ENCODE results near the gene ADGRA1. TPM values are rescaled to one million over a fixed set of nuclear protein-coding genes. Genes with fewer than 3 reads are reported as not detected.

Gene ADGRA1
- total and polyA plus RNA-seq, 5 donors: 0.02 to 0.14 TPM; not detected in 3

- Histone ChIP-seq H3K9me3 (ENCODE audit: control insufficient read depth, low read length) (no peaks in the 10 kb centered on the region), H3K27me3 (ENCODE audit: control insufficient read depth, insufficient read depth) (no peaks in the 10 kb centered on the region), H3K27ac (ENCODE audit: low read length) (no peak overlapping the region), H3K4me3 (ENCODE audit: low read length) (peak overlapping the region; percentile 70), H3K4me1 (ENCODE audit: control insufficient read depth, insufficient read depth, low read length) (no peaks in the 10 kb centered on the region)
- ATAC-seq (no peak), DNase-seq (no peak)
- WGBS: 3% methylated on average over 29 of the region's 29 CpGs
- intact Hi-C loops (cut with DNase I): no loop called here
Observed at GRCh38 chr10:133160826-133161471, 73.2 kb downstream of the ADGRA1 start.

DNA sequence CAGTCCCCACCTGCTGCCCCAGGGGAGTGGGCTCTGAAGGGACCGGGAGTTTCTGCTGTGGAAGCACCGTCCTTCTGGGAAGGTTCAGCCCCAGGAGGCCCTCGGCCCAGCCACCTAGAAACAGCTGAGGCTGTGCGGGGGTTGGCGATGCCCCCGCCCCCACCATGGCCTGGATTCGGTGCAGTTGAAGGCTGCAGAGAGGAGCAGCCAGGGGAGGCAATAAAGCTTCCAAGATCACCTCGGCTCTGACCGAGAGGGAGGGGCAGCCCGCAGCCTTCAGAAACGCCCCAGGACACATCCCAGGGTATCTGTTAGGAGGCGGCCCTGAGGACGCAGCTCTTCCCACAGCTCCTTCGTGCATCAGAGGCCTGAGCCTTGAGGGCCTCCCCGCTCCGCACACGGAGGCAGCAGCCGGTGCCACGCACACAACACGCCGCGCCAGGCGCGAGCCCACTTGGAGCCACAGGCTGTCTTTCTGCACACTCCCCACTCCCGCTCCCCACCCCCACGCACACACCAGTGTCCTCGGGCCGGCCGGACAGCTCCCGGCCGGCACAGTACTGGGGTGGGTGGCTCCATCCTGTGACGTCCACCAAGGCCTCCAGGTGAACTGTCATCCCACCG, 73.9 kb downstream of the ADGRA1 start:
- WGBS: 49% methylated on average over 33 of the region's 33 CpGs
- ATAC-seq (no peak), DNase-seq (peak in 1 of 3 donors; percentile 42)
- H3K27ac ChIP-seq (ENCODE audit: low read length): no peak overlapping the region
- no peaks in the 10 kb centered on the region for H3K4me1 ChIP-seq (ENCODE audit: control insufficient read depth, insufficient read depth, low read length)
- intact Hi-C loops (cut with DNase I): no loop called here
- no peaks in the 10 kb centered on the region for H3K27me3 ChIP-seq (ENCODE audit: control insufficient read depth, insufficient read depth)
- H3K4me3 ChIP-seq (ENCODE audit: low read length): no peak overlapping the region
- no peaks in the 10 kb centered on the region for H3K9me3 ChIP-seq (ENCODE audit: control insufficient read depth, low read length)

GRCh38 chr10:133162178-133162909, 74.6 kb downstream of the ADGRA1 start:
- Histone ChIP-seq H3K4me1 (ENCODE audit: control insufficient read depth, insufficient read depth, low read length) (no peaks in the 10 kb centered on the region), H3K9me3 (ENCODE audit: control insufficient read depth, low read length) (no peaks in the 10 kb centered on the region), H3K27ac (ENCODE audit: low read length) (no peak overlapping the region), H3K4me3 (ENCODE audit: low read length) (no peak overlapping the region), H3K27me3 (ENCODE audit: control insufficient read depth, insufficient read depth) (no peaks in the 10 kb centered on the region)
- peak in 1 of 3 donors; percentile 51 for DNase-seq
- ATAC-seq: no peak
- 80% methylated on average over 22 of the region's 22 CpGs for WGBS
- intact Hi-C loops (cut with DNase I): no loop called here

DNA sequence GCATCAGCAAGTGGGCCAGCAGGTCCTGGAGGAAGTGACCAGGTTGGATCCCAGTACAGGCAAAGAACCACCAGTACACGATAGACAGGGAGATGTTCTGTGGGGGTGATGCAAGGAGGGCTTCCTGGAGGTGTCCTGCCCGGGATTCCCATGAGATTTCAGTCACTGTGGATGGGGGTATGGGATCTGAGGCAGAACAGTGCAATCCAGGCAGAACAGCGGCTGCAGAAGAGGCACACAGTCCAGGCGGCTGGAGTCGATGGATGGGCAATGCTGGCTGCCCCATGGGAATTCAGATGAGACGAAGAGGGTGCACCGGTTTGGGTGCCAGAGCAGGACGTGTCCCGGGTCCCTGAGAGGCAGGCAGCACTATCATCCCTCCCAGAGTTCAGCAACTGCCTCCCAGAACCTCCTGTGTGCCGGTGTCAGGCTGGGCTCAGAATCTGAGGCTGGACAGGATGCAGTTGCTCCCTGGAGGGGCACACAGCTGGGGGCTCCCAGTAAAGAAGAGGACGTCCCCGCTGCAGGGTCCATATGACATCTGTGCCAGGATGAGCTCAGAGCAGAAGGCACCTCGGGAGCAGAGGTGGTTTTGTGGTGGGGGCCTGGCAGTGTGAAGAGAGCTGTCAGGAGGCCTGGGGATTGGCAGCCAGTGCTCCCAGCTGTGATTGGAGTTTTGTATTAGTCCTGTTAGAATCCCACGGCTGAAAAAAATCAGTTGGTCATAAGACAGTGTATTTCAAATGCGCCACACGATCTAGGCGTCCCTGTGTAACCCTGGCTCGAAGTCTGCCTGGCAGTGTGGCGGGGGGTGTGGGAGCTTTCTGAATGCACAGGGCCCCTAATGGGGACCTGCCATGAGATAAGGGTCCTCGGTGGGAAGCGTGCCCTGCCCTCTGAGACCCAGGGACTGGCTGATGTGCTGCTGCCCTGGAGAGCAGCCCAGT, 75.5 kb downstream of the ADGRA1 start:
- no peak overlapping the region for H3K4me3 ChIP-seq (ENCODE audit: low read length)
- H3K27ac ChIP-seq (ENCODE audit: low read length): no peak overlapping the region
- DNase-seq (peak in 2 of 3 donors; percentile 29 to 42), ATAC-seq (no peak)
- no peaks in the 10 kb centered on the region for H3K4me1 ChIP-seq (ENCODE audit: control insufficient read depth, insufficient read depth, low read length)
- H3K27me3 ChIP-seq (ENCODE audit: control insufficient read depth, insufficient read depth): no peaks in the 10 kb centered on the region
- 64% methylated on average over 21 of the region's 21 CpGs for WGBS
- intact Hi-C loops (cut with DNase I): no loop called here
- H3K9me3 ChIP-seq (ENCODE audit: control insufficient read depth, low read length): no peaks in the 10 kb centered on the region

GRCh38 chr10:133163889-133164815, 76.4 kb downstream of the ADGRA1 start:
- no peaks in the 10 kb centered on the region for H3K4me1 ChIP-seq (ENCODE audit: control insufficient read depth, insufficient read depth, low read length)
- peak in 1 of 3 donors; percentile 43 for DNase-seq
- H3K27ac ChIP-seq (ENCODE audit: low read length): no peak overlapping the region
- ATAC-seq: no peak
- 73% methylated on average over 31 of the region's 31 CpGs for WGBS
- H3K27me3 ChIP-seq (ENCODE audit: control insufficient read depth, insufficient read depth): no peaks in the 10 kb centered on the region
- intact Hi-C loops (cut with DNase I): no loop called here
- H3K9me3 ChIP-seq (ENCODE audit: control insufficient read depth, low read length): no peaks in the 10 kb centered on the region
- no peak overlapping the region for H3K4me3 ChIP-seq (ENCODE audit: low read length)

DNA sequence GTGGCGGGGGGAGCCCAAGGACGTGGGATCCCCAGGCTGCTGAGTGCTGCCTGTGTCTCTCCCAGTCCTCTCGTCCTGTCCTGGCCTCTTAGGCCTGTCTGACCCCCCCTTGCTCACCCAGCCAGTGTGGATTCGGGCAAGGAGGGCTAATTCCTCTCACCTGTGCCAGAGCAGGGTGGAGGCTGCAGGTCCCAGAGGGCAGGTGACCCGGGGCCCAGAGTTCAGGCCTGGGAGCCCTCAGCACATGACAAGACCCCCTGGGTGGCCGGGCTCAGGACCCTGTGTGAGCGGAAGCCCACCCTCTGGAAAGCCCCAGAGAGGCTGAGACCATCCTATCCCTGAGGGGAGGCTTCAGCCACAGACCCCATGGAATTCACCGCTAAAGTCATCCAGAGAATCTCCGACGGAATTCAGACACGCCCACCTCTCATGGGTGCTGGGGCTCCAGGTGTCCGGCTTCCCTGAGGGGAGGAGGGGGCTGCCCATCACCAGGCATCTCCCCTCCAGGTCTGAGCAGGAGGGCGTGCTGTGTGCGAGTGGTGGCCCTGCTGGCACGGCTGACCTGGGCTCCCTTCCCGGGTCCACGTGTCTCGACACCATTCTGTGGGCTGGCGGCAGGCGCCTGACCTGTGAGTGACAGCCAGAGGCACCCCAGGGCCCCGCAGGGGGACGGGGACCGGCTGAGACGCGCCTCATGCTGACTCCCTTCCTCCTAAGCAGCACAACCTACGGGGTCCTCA, 77.3 kb downstream of the ADGRA1 start:
- Histone ChIP-seq H3K27me3 (ENCODE audit: control insufficient read depth, insufficient read depth) (no peaks in the 10 kb centered on the region), H3K4me1 (ENCODE audit: control insufficient read depth, insufficient read depth, low read length) (no peaks in the 10 kb centered on the region), H3K4me3 (ENCODE audit: low read length) (no peak overlapping the region), H3K9me3 (ENCODE audit: control insufficient read depth, low read length) (no peaks in the 10 kb centered on the region), H3K27ac (ENCODE audit: low read length) (no peak overlapping the region)
- DNase-seq: peak in 2 of 3 donors; percentile 45 to 46
- intact Hi-C loops (cut with DNase I): no loop called here
- 81% methylated on average over 26 of the region's 26 CpGs for WGBS
- ATAC-seq: no peak

- H3K27me3 ChIP-seq (ENCODE audit: control insufficient read depth, insufficient read depth): no peaks in the 10 kb centered on the region
- DNase-seq (peak in 1 of 3 donors; percentile 38), ATAC-seq (no peak)
- no peak overlapping the region for H3K4me3 ChIP-seq (ENCODE audit: low read length)
- H3K9me3 ChIP-seq (ENCODE audit: control insufficient read depth, low read length): no peaks in the 10 kb centered on the region
- H3K4me1 ChIP-seq (ENCODE audit: control insufficient read depth, insufficient read depth, low read length): no peaks in the 10 kb centered on the region
- no peak overlapping the region for H3K27ac ChIP-seq (ENCODE audit: low read length)
- intact Hi-C loops (cut with DNase I): no loop called here
- 89% methylated on average over 40 of the region's 40 CpGs for WGBS
Observed at GRCh38 chr10:133165556-133166503, 78.1 kb downstream of the ADGRA1 start.

- Histone ChIP-seq H3K27me3 (ENCODE audit: control insufficient read depth, insufficient read depth) (no peaks in the 10 kb centered on the region), H3K27ac (ENCODE audit: low read length) (no peak overlapping the region), H3K4me3 (ENCODE audit: low read length) (no peak overlapping the region), H3K9me3 (ENCODE audit: control insufficient read depth, low read length) (no peaks in the 10 kb centered on the region), H3K4me1 (ENCODE audit: control insufficient read depth, insufficient read depth, low read length) (no peaks in the 10 kb centered on the region)
- WGBS: 85% methylated on average over 11 of the region's 11 CpGs
- intact Hi-C loops (cut with DNase I): no loop called here
- no peak for ATAC-seq
- no peak for DNase-seq
Observed at GRCh38 chr10:133166504-133166827, 78.7 kb downstream of the ADGRA1 start.

Data from right cardiac atrium (tissue), 5 donors.